GM12864 (cell line): Measurements from ENCODE around the gene AHCYL2.
"Not testable (repeated sequence)": the region's sequence is repeated elsewhere in the genome, so short reads cannot be mapped to it uniquely, and the experiment has no call there.

ENCODE experiments used
- DNase-seq: peaks from one replicate; pipeline ENCODE4 v3.0.0-alpha.2; 2011; ENCODE audit warnings: low read depth
- H3K4me3 ChIP-seq: 2 replicates; pipeline ENCODE4 v1.5.1; 2011; ENCODE audit warnings: mild to moderate bottlenecking, low read depth, low read length, control low read depth
- CTCF ChIP-seq: IDR thresholded peaks from 2 replicates; pipeline ENCODE4 v1.5.1; 2011; ENCODE audit warnings: low read depth, mild to moderate bottlenecking, moderate library complexity, low read length, control low read depth, inconsistent platforms; ENCODE audit errors: missing control alignments

The AHCYL2 gene

GRCh38 chr7:129470411-129470810, 245.6 kb downstream of the AHCYL2 start:
- no peak for TF ChIP-seq CTCF
- H3K4me3 ChIP-seq = no peak overlapping the region
- DNase-seq = no peak

- TF ChIP-seq CTCF = no peak
- no peak overlapping the region for H3K4me3 ChIP-seq
- no peak for DNase-seq
These were observed 246.6 kb downstream of the AHCYL2 start for GRCh38 chr7:129471402-129471827.

GRCh38 chr7:129475931-129476330, 251.1 kb downstream of the AHCYL2 start:
- not testable (repeated sequence) for DNase-seq, H3K4me3 ChIP-seq

- H3K4me3 ChIP-seq, DNase-seq: not testable (repeated sequence)
These were observed 251.6 kb downstream of the AHCYL2 start for GRCh38 chr7:129476398-129476797.
